Dedifferentiated amniotic fluid mesenchymal stem cell (primary cell): ENCODE results near the gene TMEM41A.
"Not testable (repeated sequence)": the region's sequence is repeated elsewhere in the genome, so short reads cannot be mapped to it uniquely, and the experiment has no call there.

Experiments used
- DNase-seq: peaks from one replicate; pipeline ENCODE4 v3.0.0-alpha.2; 2016; ENCODE audit errors: extremely low spot score

Gene TMEM41A

GRCh38 chr3:185488465-185488864 is 10.4 kb downstream of the TMEM41A start:
- no peak for DNase-seq

GRCh38 chr3:185486394-185486793 is 12.4 kb downstream of the TMEM41A start:
- DNase-seq, result no peak

GRCh38 chr3:185484296-185484695 is 14.5 kb downstream of the TMEM41A start:
- no peak for DNase-seq

DNA sequence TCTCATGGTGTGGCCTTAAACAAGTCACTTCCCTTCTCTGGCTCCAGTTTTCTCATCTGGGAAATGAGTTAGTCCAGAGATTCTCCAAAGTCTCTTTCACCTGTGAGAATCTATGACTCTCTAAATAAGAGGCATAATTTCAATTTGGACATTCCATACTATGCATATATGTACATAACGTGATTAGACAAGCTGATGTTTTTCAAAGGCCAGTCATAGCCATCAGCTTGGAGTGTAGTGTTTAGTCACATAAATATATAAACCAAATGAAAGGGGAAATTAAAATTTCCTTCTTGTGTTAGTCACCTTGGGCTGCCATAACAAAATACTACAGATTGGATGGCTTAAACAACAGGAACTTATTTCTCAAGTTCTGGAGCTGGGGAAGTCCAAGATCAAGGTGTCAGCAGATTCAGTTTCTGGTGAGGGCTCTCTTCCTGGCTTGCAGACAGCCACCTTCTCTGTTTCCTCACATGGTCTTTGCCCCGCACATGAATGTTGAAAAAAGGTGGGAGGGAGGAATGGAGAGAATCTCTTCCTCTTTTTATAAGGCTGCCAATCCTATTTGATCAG is 19.4 kb downstream of the TMEM41A start:
- no peak for DNase-seq

DNA sequence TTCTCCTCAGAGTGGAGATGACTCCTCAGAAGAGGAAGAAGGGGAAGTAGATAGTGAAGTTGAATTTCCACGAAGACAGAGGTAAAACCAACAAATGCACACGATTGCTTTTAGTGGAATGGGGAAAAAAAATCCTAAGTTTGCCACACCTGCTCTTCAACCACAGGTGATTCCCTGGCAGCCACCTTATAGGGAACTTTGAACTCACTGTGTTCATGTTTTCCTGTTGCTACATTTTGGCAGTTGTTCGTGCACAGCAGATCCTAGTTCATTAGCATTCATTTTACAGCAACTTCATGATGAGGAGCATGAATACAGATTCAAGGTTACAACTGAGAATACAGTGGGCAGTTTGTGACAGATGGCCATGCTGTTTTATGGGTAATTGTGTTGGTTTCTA is 21.5 kb downstream of the TMEM41A start:
- DNase-seq, result no peak

DNA sequence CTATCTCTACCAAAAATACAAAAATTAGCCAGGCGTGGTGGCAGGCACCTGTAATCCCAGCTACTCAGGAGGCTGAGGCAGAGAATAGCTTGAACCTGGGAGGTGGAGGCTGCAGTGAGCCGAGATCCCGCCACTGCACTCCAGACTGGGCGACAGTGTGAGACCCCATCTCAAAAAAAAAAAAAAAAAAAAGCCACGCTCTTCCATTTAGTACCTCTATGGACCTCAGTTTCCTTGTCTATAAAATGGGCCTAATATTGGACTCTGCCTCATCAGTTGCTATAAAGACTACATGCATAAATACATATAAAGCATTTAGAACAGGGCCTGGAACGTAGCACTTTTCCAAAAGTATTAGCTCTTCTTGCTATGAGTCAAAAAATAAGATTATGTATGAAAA is 23.9 kb downstream of the TMEM41A start:
- DNase-seq, result not testable (repeated sequence)

DNA sequence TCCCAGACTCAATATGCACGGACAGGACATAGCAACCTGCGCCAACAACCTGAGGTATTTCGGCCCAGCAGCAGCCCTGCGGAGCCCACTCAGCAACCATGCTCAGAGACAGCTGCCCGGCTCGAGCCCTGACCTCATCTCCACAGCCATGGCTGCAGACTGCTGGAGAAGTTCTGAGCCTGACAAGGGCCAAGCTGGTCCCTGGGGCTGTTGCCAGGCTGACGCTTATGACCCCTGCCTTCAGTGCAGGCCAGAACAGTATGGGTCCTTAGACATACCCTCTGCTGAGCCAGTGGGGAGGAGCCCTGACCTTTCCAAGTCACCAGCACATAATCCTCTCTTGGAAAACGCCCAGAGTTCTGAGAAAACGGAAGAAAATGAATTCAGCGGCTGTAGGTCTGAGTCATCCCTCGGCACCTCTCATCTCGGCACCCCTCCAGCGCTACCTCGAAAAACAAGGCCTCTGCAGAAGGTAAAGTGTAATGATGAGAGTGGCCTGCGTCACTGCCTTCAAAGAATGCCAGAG is 25.5 kb downstream of the TMEM41A start:
- no peak for DNase-seq

DNA sequence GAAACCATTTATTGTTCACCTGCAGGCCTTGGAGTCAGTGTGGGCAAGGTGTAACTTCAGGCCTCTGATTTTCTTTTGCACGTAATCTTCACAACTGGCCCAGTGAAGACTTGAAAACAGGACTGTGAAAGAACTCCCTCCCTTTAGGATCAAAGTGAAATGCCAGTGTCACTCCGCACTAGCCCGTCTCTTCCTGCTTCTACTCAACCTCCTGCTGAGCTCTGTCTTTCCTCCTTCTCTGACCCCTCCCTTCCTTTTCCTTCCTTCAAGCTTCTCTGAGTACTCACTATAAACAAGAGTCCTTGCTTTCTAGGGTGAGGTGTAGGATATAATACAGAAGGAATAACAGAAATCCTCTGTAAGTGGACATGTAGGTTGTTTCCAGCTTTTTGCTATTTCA is 28.5 kb downstream of the TMEM41A start:
- no peak for DNase-seq

- no peak for DNase-seq
Observed at GRCh38 chr3:185469542-185469941, 29.3 kb downstream of the TMEM41A start.

DNA sequence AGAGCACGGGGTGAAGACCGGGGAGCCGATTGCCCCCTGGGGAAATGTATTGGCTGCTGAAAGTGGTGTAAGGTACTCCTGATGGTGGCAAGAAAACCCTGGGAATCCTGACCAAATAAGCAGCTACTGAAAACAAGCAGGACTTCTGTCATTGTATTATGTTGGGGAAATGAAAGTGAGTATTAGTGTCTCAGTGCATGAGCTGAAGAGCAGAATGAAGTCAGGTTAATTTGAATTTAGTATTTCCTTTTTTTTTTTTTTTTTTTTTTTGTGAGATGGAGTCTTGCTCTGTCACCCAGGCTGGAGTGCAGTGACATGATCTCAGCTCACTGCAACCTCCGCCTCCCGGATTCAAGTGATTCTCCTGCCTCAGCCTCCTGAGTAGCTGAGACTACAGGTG is 32.7 kb downstream of the TMEM41A start:
- not testable (repeated sequence) for DNase-seq

DNA sequence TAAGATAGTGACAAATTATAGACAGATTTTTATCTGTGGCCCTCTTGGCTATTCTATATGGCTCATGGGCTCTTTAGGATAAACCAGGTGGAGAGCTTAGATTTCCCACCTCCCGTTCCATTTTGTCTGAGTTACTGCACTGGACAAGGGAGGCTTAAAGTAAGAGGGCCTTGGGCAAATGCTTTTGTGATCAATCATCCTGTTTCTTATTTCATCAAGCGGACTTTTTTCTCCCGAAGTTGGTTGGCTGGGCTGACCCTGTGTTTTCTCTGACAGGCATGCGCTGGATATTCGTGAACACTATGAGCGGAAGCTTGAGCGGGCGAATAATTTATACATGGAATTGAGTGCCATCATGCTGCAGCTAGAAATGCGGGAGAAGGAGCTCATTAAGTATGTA is 33.4 kb downstream of the TMEM41A start:
- no peak for DNase-seq

DNA sequence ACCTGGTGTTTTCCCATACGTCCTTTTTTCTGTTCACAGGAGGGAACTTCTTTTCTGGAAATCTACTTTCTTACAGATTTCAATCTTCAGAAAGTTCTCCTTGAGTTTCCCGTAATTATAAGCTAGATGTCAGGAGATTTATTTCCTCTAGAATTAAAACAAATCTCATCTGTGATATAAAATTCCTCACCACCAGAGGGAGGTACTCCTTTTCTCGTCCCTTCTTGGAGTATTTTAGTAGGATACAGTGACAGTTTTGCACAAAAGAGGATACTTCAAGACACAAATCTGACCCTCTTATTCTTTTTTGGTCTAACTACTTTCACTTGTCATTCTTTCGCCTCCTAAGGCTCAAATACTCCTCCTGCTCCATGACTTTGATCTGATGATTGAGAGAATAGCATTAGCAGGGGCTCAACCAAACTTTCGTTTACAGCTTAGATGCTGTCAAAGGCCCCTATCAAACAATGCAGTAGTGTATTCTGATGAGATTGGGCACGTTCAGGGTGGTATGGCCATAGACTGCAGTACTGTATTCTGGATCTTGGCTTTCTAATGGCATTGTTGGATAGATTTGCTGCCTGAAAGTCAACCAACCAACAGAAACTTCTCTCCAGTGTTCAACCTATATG is 38.0 kb downstream of the TMEM41A start:
- no peak for DNase-seq

DNA sequence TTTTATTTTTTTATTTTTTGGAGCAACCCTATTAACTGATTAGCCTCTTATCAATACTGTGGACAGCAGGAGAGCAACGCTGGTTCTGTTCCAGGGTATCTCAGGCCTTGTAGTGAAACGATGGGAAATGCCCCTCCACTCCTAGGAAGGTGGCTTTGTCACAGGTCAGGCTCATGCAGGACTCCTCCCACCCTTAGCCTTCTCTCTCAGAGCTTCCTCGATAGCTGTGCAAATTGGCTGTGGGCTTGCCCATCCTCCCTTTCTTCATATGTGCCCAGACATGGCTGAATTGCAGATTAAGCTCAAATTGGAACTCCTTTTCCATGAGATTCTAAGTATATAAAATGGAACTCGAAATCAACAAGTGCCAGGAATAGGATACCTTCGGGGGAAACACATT is 38.5 kb downstream of the TMEM41A start:
- DNase-seq, result no peak

- no peak for DNase-seq
Observed at GRCh38 chr3:185457376-185457775, 41.5 kb downstream of the TMEM41A start.

DNA sequence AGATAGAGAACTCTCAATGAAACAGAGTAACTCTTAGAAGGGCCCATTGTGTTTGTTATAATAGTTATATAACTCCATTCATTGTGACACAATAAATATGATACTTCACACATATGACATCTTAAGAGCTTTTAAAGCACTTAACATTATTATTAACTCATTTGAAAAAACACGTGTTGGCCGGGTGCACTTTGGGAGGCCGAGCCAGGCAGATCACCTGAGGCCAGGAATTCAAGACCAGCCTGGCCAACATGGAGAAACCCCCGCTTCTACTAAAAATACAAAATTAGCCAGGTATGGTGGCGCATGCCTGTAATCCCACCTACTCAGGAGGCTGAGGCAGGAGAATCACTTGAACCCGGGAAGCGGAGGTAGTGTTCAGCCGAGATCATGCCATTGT is 47.4 kb downstream of the TMEM41A start:
- not testable (repeated sequence) for DNase-seq

GRCh38 chr3:185448107-185448506 is 50.7 kb downstream of the TMEM41A start:
- DNase-seq, result no peak

DNA sequence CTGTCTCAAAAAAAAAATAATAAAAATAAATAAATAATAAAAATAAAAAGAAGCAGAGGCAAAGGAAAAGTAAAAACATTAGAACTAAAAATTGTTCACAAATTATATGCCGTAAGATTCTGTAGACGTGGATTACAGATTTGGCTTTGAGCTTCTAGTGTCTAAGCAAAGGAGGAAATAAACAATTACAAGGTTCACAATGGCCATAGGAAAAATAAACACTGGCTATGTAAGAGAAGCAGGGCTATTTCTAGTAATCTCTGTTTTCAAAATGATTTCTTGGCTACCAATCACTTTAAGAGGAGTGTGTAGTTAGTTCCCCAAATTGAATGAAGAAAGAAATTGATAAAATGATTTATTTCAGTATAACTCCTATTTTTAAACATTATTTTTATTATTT is 54.5 kb downstream of the TMEM41A start:
- no peak for DNase-seq

- no peak for DNase-seq
Observed at GRCh38 chr3:185442031-185442430, 56.8 kb downstream of the TMEM41A start.

GRCh38 chr3:185439745-185440466 is 58.9 kb downstream of the TMEM41A start:
- DNase-seq, result no peak
